ENCODE measurements around the gene GPR156.
A peak's percentile ranks its signal among the peaks of the same experiment; 100 is the strongest.
"Not testable (repeated sequence)": the region's sequence is repeated elsewhere in the genome, so short reads cannot be mapped to it uniquely, and the experiment has no call there.

Gene GPR156

GRCh38 chr3:120156699-120157098 is 128.3 kb downstream of the GPR156 start:
- DNase-seq (ENCODE audit: low read depth): no peak
- TF ChIP-seq, protein P1, sequence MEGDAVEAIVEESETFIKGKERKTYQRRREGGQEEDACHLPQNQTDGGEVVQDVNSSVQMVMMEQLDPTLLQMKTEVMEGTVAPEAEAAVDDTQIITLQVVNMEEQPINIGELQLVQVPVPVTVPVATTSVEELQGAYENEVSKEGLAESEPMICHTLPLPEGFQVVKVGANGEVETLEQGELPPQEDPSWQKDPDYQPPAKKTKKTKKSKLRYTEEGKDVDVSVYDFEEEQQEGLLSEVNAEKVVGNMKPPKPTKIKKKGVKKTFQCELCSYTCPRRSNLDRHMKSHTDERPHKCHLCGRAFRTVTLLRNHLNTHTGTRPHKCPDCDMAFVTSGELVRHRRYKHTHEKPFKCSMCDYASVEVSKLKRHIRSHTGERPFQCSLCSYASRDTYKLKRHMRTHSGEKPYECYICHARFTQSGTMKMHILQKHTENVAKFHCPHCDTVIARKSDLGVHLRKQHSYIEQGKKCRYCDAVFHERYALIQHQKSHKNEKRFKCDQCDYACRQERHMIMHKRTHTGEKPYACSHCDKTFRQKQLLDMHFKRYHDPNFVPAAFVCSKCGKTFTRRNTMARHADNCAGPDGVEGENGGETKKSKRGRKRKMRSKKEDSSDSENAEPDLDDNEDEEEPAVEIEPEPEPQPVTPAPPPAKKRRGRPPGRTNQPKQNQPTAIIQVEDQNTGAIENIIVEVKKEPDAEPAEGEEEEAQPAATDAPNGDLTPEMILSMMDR (conservative IDR thresholded peaks at IDR 0.05; ENCODE audit: low read length): no peak
- no peak overlapping the region for H3K4me3 ChIP-seq (ENCODE audit: low read length)

- not testable (repeated sequence) for DNase-seq (ENCODE audit: low read depth); H3K4me3 ChIP-seq (ENCODE audit: low read length)
Measured at GRCh38 chr3:120155694-120156093, 129.3 kb downstream of the GPR156 start.

DNA sequence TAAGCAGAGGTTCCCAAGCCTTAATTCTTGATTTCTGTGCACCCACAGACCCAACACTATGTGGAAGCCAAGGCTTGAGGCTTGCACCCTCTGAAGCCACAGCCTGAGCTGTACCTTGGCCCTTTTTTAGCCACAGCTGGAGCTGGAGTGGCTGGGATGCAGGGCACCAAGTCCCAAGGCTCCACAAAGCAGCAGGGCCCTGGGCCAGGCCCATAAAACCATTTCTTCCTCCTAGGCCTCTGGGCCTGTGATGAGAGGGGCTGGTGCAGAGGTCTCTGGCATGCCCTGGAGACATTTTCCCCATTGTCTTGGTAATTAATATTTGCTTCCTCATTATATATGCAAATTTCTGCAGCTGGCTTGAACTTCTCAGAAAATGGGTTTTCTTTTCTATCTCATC is 129.9 kb downstream of the GPR156 start:
- H3K4me3 ChIP-seq (ENCODE audit: low read length): no peak overlapping the region
- DNase-seq (ENCODE audit: low read depth): no peak
- TF ChIP-seq, protein P1 (conservative IDR thresholded peaks at IDR 0.05; ENCODE audit: low read length): no peak

DNA sequence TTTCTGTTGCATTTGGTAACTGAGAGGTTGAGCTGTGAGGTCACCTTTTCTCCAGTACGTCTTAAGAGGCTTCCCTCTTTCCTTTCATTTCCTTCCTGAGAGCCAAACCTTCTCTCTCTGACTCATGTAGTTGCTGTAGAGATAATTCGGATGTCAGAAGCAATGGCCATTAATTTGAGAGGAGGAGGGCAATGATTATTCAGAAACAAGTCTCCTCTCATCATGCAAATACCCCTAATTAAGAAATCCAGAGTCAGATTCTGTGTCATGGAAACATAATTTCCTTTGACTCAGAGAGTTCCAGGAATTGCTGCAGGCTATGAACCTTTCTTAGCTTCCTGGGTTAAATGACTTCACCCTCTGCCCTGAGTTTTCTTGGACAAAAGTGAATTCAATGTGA is 131.7 kb downstream of the GPR156 start:
- H3K4me3 ChIP-seq (ENCODE audit: low read length): peak overlapping the region; percentile 18; the same call in 1 of the 2 replicates
- TF ChIP-seq, protein P1 (conservative IDR thresholded peaks at IDR 0.05; ENCODE audit: low read length): no peak
- DNase-seq (ENCODE audit: low read depth): peak; percentile 88

GRCh38 chr3:120151791-120152190 is 133.2 kb downstream of the GPR156 start:
- no peak for DNase-seq (ENCODE audit: low read depth)
- TF ChIP-seq, protein P1 (conservative IDR thresholded peaks at IDR 0.05; ENCODE audit: low read length): no peak

GRCh38 chr3:120148187-120148949 is 136.7 kb downstream of the GPR156 start:
- TF ChIP-seq, protein P1 (conservative IDR thresholded peaks at IDR 0.05; ENCODE audit: low read length): no peak
- no peak for DNase-seq (ENCODE audit: low read depth)
- no peak overlapping the region for H3K4me3 ChIP-seq (ENCODE audit: low read length)

More at GRCh38 chr3:120151791-120152190, 133.2 kb downstream of the GPR156 start:
- H3K4me3 ChIP-seq (ENCODE audit: low read length): no peak overlapping the region

- TF ChIP-seq, protein P1 (conservative IDR thresholded peaks at IDR 0.05; ENCODE audit: low read length): no peak
- H3K4me3 ChIP-seq (ENCODE audit: low read length): no peak overlapping the region
- no peak for DNase-seq (ENCODE audit: low read depth)
Measured at GRCh38 chr3:120147072-120147871, 137.8 kb downstream of the GPR156 start.

Data from AG10803 (cell line).